CD4-positive, alpha-beta T cell treated with Interleukin-1 beta for 1 hour (primary cell): Measurements from ENCODE around the gene RUNX1.

ENCODE experiments used
- DNase-seq, 2 donors: peaks; one replicate each; pipeline ENCODE4 v3.0.0-alpha.2; 2020 to 2022

RUNX1 gene

DNA sequence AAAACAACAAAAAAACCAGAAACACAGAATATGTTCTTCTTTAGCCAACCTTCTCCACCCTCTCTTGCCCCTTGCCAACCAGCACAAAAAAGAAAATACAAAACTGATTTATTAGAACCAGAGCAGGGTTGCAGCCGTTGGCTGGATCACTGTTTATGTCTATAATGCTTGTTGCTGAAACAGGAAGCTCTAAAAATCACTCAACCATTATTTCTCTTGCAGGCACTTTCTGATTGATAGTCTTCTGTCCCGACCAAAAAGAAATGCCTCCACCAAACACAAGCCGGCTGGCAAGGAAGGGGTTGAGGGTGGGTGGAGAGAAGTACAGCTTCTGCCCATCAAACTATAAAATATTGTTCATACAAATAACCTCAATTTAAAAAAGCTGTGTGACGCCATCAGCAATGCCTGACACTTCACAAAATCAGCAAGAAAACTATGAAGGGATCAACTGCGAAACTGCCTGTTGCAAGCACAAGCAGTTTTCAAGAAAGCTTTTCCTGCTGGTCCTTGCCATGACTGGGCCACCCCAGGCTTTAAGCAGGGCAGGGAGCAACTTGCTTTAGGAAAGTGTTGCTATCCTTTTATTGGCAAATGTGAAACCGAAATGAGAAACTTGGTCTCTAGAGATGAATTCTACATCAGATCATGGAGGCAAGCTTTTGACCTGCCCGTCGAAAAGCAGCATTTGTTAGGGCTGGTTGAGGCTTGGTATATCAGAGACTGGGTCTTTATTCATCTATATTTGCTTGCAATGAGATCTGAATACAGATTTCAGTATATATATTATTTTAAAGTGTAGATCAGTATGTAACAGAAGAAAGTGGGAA, 174.2 kb downstream of the RUNX1 start:
- DNase-seq, result no peak

DNA sequence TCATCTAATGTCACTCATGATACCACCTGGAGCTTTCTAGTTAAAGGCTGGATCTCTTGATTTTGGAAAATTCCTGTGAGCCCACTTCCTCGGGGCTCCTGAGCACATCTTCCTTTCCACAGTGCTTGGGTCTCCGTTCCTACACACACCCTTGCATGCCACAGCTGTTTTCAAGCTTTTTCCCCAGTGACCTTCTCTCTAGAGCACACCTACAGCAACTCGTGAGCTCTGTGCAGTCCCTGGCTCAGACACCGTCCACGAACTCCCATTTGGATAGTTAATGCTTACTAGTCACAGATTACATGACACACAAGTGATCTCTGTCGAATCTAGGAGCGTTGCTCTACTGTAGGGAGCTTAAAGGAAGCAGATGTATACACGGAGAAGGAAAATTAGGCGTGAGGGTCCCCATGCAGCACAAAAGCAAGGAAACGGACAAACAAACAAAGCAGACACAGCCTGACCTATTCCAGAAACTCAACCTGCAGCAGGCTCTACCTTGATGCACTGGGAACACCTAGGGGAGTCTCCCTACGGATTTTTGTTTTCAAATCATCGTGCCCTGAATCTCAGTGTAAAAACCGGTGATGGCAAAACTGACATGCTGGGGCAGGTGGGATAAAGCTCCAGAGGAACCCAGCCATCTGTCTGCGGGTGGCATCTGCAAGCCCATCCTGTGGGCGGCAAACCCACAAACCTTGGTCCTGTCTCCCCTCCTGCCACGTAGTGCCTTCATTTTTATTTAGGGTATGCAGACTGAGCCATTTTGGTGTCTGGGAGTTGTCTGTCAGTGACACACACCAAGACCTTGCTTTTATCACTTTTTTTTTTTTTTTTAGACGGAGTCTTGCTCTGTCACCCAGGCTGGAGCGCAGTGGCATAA, 177.8 kb downstream of the RUNX1 start:
- no peak for DNase-seq

DNA sequence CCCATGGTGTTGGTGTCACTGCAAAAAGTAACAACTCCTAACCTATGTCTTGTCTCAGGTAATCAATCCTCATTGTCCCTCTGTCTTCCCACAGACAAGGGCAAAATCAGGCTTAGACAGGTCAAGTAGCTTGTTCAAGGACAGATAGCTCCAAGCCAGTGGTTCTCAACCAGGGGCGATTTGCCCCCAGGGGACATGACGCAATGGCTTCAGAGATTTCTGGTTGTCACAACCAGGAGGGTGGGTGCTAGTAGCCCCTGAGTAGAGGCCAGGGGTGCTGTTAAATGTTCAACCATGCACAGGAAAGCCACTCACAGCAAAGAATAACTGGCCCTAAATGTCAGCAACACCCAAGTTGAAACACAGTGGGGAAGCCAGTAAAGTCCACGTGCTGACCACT, 178.9 kb downstream of the RUNX1 start:
- no peak for DNase-seq

DNA sequence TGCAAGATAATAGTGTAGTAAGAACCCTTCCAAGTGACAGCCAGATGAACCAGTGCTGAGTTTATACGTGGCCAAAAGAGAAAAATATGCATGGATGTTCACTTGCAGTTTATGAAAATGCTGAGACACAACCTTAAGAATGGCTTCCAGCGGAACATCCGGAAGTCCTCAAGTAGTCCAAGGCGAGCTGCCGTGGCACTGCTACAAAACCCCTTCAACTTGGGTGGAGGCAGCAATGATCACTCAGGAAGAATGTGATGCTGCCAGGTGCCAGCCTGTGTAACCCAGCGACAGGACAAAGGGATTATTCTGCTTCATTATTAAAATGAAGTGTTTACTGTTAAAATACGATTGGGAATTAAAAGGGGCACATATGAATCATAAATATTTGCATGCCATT, 179.6 kb downstream of the RUNX1 start:
- no peak for DNase-seq

DNA sequence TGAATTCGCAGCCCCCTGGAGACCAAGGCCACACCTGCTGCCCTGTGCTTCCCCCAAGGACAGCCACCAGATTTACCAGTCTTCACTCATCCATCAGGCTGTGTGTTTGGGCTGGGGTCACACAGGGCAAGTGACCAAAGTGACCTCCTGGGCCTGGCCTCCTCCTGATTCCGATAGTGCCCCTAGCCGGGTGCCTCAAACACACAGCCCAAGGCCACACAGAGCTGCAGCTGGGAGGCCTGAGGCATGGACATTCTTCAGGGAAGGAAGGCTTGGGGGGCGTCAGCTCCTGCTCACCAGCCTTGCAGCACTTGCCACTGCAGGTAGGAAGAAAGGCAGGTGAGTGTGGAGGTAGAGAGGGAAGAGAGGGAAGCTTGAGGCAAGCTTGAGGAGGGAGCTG, 181.3 kb downstream of the RUNX1 start:
- DNase-seq, result no peak

DNA sequence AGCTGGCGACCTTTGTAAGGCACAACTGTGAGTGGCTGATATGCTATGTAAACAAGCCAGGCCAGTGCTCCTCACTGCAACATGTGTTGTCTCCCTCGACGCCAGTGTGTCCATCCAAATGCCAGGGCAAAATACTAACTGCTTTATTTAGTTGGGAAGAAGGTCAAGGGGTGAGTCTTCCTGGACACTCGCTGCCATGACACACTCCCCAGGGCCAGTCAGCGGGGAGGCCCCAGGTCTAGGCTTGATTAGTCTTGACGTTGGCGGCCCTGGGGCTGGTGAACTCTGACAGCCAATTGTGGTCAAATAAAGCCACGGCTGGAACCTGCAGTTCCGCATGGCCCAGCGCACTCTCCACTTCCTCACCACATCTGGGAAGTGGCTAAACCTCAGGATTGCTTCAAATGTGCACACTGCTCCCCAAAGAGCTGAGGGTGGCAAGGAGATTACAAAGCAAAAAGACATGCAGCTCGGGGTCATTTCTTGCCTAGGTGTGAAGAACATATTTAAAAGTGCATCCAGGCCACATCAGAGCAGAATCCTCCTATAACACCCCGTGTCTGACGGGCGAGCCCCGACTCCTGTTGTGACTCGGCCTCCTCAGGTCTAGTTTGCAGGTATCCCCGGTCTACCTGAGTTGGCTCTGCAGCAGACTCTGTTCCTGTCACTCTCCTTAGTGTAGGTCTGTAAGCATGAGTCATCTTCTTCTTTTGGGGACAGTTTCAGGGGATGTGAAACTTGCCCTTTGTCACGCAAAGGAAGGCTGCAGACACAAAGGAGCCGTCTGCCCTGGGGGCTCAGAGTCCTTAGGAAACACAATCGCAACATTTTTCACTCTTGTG, 183.5 kb downstream of the RUNX1 start:
- peak; percentile 11 to 67 for DNase-seq

DNA sequence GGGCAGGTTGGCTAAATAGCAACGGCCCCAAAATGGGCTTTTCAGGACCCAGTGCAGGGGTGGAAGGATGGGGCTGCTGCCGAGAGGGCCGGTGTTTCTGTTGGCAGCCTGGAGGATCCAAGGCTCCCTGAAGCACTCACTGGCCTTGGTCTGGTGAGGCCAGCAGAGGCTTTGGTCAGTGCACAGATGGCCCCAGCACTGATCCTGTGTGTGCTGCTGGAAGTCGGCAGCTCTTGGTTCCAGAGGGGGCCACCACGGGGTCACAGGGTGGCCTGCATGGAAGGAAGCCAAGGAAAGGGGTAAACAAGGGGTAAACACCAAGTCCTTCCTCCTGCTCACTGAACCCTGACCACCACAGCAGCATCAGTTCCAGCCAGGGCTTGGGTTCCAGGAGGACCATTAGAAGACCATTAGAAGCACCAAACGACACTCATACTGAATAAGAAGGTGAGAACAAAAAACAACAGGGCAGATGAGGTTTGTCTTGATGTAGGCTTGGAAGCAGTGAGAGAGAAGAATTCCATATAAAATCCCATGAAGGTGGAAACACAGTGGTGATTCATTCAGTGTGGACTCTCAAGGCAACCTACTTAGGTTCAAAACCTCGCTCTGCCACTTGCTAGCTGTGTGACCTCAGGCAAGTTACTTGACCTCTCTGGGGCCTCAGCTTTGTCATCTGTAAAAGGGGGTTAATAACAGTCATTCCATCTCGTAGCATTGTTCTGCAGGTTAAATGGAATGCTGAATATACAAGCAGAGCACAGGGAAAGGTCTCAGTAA, 184.5 kb downstream of the RUNX1 start:
- DNase-seq, result no peak

DNA sequence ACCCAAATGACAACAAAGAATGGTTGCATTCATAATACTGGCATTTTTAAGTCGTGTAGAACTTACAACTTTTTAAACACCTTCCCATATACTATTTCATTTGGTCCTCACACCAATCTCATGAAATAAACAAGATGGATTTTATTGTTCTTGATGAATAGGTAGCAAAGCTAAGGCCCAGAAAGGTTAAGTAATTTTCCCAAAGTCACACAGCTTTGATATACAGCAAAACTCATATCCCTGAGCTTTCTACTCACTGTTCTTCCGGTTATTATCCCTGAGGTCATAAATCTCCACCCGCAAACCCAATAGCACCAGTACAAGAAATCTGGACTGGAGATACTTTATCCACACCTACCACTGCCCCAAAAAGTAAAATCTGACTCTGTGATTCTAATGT, 186.2 kb downstream of the RUNX1 start:
- no peak for DNase-seq

DNA sequence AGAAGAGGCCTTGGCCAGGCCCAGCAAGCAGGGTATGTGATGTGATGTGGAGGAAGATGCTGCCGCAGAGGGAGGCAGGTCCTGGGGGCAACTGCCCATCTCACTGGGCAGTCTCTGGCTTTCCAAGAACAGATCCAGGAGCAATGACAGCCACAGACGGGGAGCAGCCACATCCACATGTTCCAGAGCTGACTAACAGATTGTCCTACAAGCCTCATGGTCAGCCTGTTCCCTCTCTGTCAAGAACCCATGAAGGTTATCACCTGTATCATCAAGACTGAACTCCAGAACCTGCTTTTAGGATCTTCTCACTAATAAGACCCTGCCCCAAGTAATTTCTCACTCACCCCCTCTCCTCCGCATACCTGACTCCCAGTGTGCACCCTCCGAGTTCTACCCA, 187.8 kb downstream of the RUNX1 start:
- DNase-seq, result no peak

DNA sequence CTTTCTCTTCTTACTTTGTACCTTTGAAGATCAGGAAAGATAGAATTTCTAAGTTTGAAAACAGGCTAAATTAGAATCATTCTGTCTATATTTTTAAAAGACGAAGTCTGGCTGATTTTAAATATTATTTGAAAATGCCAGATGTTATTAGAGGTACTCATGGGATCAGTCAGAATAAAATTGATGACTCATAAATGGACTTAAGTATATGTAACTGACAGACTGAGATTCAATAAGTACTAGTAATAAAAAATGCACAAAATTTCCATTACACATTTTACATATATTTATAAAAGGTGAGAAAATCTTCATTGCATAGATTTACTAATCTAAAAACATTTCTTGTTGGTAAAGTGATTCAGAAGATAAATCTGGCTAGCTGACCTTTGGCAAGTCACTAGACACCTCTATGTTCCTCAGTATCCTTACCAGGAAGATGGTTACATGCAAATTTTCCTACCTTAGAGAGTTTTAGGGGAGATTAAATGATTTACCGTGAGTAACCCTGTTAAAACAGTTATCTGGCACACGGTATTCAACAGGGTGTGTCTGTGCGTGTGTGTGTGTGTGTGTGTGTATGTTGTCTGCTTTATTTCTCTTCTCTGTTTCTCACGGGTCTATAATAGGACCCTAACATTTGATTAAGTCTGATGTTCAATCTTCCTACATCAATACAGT, 189.0 kb downstream of the RUNX1 start:
- no peak for DNase-seq

DNA sequence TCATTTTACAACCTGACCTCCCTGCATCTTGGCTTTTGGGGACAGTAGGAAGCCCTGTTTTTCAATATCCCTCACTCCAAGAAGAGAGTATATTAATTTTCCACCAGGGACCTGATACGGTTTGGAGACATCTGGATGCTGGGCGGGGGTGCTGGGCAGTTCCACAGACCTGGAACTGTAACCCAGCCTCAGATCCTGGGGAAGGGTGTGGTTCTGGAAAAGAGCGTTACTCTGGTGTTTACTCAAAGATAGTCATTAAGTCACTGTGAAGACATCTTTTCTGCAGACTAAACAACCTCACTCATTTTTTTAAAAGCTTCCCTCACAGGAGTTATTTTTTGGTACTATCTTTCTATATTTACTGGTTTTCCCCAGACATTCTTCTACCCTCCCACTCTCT, 190.5 kb downstream of the RUNX1 start:
- DNase-seq, result no peak

DNA sequence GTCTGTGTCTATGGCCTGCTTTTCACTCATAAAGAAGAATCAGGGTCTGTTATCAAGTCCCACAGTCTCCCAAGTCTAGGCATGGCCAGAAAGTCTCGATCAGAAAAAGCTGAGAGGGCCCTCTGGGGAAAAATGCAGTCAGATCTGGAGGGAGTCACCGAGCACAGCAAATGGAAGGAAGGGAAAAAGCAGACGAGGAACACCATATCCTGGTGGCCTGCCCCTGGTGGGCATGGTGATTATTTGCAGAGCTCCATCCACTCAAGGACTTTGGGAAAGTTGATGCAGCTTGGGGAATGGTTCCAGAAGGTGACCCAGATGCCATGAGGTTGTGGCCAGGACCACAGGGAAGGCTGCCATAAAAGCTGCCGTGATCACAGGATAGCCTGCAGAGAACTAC, 191.2 kb downstream of the RUNX1 start:
- no peak for DNase-seq

DNA sequence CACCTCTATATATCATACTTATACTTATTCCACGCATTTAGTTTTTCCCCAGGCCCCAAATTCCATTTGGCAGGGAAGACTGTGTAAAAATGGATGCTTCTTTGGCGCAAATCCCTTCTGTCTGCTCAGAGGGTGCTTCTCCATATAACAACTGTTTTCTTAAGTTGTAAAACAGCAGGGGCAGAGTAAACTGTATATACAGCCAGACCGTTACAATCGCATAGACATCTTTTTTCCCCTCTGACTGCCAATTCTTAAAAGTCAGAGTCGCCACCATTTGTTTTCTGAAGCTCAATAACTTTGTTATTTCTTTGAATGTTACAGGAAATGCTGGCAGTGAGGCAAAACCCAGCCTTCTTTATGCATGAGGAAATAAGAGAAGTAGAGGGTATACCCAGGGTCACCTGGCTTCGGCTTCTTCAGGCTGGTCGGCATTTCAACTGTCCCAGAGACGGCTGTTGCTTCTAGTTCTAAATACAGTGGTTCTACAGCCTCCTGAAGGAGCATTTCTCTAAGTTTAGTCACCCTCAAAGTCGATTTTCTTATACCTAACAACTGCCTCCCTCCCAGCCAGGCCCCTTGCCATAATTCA, 191.9 kb downstream of the RUNX1 start:
- DNase-seq, result no peak

DNA sequence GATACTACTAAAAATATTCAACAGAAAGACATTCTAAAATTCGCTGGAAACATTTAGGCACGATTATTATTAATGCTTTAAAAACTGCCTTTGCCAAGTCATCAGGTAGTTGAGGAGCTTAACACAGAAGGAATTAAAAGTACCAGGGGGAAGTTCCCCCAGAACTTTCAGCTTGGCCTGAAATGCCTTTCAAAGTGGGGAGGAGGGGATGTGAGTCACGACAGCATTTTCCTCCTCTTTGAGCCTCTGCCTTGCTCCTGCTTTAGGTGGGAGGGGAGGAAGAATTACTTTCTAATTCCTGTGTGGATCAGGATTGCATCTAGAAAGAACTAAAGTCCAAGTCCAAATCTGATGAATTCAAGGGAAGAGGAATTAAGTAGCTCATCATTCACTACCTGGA, 196.7 kb downstream of the RUNX1 start:
- DNase-seq, result no peak

DNA sequence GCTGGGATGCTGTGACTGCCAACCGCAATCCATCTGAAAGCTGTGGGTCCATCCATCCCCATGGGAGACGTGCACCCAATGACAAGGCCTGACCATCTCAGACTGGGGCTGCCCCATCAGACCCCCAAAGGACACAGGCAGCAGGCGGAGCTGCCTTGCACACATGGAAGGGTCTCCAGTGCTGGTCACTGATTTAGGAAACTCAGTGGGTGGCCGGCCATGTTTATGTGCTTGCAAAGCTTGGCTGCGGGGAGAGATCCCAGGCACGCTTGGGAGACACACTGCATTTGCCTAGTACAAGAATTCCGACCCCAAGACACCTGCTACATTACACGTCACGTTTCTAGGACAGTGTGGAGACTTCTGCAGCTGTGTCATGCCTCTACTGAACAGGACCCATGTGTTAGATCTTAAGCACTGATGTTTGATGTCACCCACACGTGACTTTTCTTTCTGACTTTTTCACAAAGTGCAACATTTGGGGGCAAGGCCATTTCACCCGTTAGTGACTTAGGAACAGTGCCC, 198.9 kb downstream of the RUNX1 start:
- no peak for DNase-seq

DNA sequence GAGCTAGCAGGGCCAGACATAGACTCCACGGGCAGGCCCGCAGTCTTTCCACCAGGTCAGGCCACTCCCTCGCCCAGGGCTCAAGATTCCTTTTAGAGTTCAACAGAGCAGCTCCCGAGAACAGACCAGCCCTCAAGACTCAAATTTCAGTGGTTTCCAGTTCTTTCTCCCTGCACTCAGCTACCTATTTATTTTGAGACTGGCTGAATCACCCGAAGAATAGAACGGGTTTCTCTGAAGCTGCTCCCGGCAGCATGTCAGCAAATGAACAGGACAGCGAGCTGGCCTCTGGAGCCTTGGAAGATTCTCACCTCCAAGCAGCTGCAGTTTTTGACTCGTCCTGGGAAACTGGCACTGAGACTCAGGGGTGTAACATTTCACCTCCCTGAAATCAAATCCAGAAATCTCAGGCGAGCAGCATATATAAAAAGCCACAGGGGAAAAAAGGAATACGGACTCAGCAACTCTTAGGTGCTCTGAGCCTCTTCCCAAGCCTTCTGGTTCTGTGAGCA, 202.4 kb downstream of the RUNX1 start:
- no peak for DNase-seq

DNA sequence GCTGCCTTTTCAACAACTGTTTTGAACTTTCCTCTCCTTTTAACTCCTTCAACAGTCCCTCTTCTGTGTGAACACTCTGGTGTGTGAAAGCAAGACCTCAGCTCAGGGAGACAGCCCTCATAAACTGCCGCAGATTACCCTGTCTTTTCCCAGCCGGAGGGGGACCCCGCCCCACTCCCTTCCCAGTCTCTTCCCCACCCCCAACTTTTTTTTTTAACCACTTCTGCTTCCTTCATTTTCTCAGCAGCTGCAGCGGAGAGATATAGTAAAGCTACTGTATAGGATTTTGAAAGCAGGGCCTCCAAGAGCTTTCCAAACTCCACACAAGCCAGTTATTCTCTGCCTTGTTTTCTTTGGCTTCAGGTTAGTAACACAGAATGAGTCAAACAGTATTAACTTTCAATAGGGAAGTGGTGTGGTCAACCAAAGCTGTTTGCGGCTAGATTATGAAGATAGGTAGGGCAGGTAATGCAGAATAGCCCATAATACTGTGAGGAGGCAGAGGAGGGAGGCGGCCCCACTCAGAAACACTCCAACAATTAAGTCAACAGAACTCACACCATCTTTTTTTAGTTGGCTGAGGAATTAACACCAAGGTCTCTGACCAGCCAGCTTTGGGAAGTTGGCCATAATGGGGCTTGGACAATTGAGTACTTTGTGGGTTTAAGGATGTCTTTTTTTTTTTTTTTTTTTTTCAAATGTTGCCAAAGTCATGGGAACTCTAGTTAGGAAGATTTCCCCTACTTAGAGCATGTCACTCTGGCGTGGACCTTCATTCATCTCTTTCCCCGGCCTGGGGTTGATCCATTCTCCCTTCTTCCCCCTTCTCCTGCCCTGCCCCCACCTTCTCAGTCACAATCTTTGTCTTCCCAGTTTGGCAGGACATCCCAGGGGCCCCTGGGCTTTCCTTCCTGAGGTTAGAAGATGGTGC, 203.3 kb downstream of the RUNX1 start:
- peak; percentile 9 to 44 for DNase-seq

DNA sequence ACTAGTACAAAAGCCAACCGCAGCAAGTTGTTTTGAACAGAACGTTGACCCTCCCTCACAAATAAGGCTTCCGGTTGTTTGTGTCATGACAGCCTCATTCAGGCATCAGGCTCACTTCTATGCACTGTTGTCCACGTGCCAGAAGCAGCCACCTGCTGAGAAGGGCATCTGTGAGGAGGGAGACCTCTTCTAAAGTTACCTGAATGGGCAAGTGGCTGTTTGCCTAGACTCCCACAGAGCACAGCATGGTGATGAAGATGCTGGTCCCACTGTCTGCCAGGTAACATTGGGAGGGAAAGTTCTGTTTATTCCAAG, 204.2 kb downstream of the RUNX1 start:
- DNase-seq, result no peak

DNA sequence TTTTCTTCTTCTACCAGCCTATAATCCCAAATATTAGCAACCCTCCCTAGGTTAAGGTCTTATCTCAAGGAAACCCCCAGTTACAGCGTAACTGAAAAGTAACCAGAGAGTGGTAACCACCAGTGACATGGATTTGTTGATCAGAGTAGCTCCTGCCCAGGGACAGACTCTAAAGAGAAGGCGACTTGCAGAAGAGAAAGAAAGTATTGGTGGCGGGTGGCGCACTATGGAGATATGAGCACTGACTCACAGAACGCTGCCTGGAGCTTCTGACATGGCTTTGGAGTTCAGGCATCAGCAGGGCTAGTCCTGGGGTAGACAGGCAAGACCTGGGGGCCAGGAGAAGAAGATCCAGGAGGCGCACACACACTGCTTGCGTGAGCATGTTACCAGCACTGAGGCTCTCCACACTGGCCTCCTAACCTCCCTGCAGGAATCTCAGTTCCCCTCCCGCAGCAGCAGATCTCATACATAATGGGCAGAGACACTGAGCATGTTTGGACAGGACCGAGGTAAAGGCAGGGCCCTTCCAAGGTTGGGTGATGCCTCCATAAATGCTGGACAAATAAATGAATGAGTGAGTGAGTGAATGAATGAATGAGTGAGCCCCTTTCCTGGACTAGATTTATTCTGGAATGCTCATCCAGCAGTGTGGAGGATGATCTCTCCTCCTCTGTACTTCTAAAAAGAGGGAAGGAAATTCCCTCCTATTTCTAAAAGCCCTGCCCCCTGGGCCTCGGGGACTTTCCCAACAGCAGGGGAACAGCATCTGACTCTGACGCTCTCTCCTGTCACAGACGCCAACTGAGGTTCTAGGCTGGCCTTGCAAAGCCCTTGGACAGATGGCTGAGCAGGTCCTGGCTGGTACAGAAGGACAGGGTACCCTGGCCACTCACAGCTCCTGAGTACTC, 204.8 kb downstream of the RUNX1 start:
- peak in 1 of 2 donors; percentile 30 for DNase-seq
